ENCODE measurements around the gene ZSCAN10. TPM values are rescaled to one million over a fixed set of nuclear protein-coding genes. Genes with fewer than 3 reads are reported as not detected.

ZSCAN10 gene
- total RNA-seq, 1 donor from 2014 or later = 0.74 TPM

DNA sequence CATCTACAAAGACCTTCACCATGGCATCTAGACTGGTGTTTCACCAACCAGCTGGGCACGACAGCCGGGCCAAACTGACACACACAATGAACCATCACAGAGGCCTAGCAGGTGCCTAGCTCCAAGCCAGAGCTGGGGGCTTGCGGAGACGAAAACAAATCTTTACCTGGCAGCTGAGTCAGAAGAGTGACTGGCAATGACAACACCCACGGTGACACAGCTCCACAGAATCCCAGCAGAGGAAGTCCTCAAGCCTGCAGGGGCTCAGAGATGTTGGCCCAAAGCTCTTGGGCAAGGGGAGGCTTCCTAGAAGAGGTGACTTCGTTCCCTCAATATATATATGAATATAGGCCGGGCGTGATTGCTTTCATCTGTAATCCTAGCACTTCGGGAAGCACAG, 47.6 kb downstream of the ZSCAN10 start:
- Mint-ChIP-seq H3K4me3 (ENCODE audit: unreplicated experiment) (no peak overlapping the region), H3K27ac (ENCODE audit: unreplicated experiment) (no peak overlapping the region), H3K4me1 (ENCODE audit: low read depth, unreplicated experiment) (no peaks in the 10 kb centered on the region), H3K27me3 (ENCODE audit: unreplicated experiment) (peaks cover 14% of the 10 kb centered on the region), H3K9me3 (ENCODE audit: unreplicated experiment) (peaks cover 4% of the 10 kb centered on the region), H3K36me3 (ENCODE audit: unreplicated experiment) (peaks cover 6% of the 10 kb centered on the region)
- TF ChIP-seq, protein P1, sequence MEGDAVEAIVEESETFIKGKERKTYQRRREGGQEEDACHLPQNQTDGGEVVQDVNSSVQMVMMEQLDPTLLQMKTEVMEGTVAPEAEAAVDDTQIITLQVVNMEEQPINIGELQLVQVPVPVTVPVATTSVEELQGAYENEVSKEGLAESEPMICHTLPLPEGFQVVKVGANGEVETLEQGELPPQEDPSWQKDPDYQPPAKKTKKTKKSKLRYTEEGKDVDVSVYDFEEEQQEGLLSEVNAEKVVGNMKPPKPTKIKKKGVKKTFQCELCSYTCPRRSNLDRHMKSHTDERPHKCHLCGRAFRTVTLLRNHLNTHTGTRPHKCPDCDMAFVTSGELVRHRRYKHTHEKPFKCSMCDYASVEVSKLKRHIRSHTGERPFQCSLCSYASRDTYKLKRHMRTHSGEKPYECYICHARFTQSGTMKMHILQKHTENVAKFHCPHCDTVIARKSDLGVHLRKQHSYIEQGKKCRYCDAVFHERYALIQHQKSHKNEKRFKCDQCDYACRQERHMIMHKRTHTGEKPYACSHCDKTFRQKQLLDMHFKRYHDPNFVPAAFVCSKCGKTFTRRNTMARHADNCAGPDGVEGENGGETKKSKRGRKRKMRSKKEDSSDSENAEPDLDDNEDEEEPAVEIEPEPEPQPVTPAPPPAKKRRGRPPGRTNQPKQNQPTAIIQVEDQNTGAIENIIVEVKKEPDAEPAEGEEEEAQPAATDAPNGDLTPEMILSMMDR (IDR thresholded peaks at IDR 0.05; ENCODE audit: partially characterized antibody, unreplicated experiment) = no peak
- no peak for DNase-seq

DNA sequence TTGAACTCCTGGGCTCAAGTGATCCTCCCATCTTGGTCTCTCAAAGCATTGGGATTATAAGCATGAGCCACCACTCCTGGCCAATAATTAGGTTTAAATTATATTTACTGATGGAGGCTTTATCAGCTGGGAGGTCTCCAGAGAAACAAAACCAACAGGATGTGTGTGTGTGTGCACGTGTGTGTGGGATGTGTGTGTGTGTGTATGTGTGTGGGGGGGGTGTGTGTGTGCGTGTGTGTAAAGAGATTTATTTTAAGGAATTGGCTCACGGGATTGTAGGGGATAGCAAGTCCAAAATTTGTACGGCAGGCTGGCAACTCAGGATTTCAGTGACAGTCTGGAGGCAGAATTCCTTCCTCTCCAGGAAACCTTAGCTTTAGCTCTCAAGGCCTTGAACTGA, 48.1 kb downstream of the ZSCAN10 start:
- Mint-ChIP-seq H3K27me3 (ENCODE audit: unreplicated experiment) (peaks cover 14% of the 10 kb centered on the region), H3K9me3 (ENCODE audit: unreplicated experiment) (peaks cover 4% of the 10 kb centered on the region), H3K4me3 (ENCODE audit: unreplicated experiment) (no peak overlapping the region), H3K4me1 (ENCODE audit: low read depth, unreplicated experiment) (no peaks in the 10 kb centered on the region), H3K27ac (ENCODE audit: unreplicated experiment) (no peak overlapping the region), H3K36me3 (ENCODE audit: unreplicated experiment) (peaks cover 6% of the 10 kb centered on the region)
- no peak for DNase-seq
- TF ChIP-seq, protein P1 (IDR thresholded peaks at IDR 0.05; ENCODE audit: partially characterized antibody, unreplicated experiment) = no peak

DNA sequence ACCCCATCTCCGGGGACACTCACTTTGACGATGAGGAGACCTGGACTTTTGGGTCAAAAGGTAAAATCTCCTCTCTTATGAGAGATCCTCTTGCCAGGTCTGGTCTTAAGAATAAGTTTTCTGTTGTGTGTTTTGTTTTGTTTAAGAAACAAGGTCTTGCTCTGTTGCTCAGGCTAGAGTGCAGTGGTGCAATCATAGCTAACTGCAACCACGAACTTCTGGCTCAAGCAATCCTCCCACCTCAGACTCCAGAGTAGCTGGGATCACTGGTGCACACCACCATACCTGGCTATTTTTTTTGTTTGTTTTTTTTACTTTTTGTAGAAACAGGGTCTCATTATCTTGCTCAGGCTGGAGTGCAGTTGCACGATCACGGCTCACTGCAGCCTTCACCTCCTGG, 48.6 kb downstream of the ZSCAN10 start:
- H3K4me1 Mint-ChIP-seq (ENCODE audit: low read depth, unreplicated experiment) = no peaks in the 10 kb centered on the region
- H3K27ac Mint-ChIP-seq (ENCODE audit: unreplicated experiment) = no peak overlapping the region
- DNase-seq = no peak
- H3K9me3 Mint-ChIP-seq (ENCODE audit: unreplicated experiment) = peaks cover 4% of the 10 kb centered on the region
- no peak overlapping the region for H3K4me3 Mint-ChIP-seq (ENCODE audit: unreplicated experiment)
- H3K36me3 Mint-ChIP-seq (ENCODE audit: unreplicated experiment) = peaks cover 6% of the 10 kb centered on the region
- TF ChIP-seq, protein P1 (IDR thresholded peaks at IDR 0.05; ENCODE audit: partially characterized antibody, unreplicated experiment) = no peak
- H3K27me3 Mint-ChIP-seq (ENCODE audit: unreplicated experiment) = peaks cover 14% of the 10 kb centered on the region

DNA sequence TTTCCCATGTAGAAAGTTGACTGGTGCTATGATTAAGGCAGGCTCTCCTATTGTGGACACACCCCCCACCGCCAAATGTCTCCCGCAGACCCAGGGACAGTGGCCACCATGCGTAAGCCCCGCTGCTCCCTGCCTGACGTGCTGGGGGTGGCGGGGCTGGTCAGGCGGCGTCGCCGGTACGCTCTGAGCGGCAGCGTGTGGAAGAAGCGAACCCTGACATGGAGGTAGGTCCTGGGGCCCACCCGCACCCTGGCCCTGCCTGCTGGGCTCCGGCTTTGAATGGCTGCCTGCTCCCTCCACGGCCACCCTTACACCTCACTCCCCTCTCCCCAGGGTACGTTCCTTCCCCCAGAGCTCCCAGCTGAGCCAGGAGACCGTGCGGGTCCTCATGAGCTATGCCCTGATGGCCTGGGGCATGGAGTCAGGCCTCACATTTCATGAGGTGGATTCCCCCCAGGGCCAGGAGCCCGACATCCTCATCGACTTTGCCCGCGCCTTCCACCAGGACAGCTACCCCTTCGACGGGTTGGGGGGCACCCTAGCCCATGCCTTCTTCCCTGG, 49.1 kb downstream of the ZSCAN10 start:
- no peak overlapping the region for H3K4me3 Mint-ChIP-seq (ENCODE audit: unreplicated experiment)
- no peak overlapping the region for H3K27ac Mint-ChIP-seq (ENCODE audit: unreplicated experiment)
- DNase-seq = no peak
- no peaks in the 10 kb centered on the region for H3K4me1 Mint-ChIP-seq (ENCODE audit: low read depth, unreplicated experiment)
- H3K36me3 Mint-ChIP-seq (ENCODE audit: unreplicated experiment) = peaks cover 6% of the 10 kb centered on the region
- peaks cover 16% of the 10 kb centered on the region for H3K27me3 Mint-ChIP-seq (ENCODE audit: unreplicated experiment)
- TF ChIP-seq, protein P1 (IDR thresholded peaks at IDR 0.05; ENCODE audit: partially characterized antibody, unreplicated experiment) = no peak
- H3K9me3 Mint-ChIP-seq (ENCODE audit: unreplicated experiment) = peaks cover 5% of the 10 kb centered on the region

DNA sequence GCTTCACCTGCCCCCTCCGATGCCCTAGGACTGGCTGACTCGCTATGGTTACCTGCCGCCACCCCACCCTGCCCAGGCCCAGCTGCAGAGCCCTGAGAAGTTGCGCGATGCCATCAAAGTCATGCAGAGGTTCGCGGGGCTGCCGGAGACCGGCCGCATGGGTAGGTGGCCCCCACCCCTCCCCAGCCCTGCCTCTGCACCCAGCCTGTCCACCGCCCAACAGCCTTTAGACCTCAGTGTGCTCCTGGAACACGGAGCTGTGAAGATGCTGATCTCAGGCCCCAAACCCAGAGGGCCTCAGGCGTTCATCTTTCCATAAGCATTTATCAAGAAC, 51.7 kb downstream of the ZSCAN10 start:
- peaks cover 6% of the 10 kb centered on the region for H3K36me3 Mint-ChIP-seq (ENCODE audit: unreplicated experiment)
- peaks cover 10% of the 10 kb centered on the region for H3K9me3 Mint-ChIP-seq (ENCODE audit: unreplicated experiment)
- H3K4me3 Mint-ChIP-seq (ENCODE audit: unreplicated experiment) = no peak overlapping the region
- TF ChIP-seq, protein P1 (IDR thresholded peaks at IDR 0.05; ENCODE audit: partially characterized antibody, unreplicated experiment) = no peak
- H3K4me1 Mint-ChIP-seq (ENCODE audit: low read depth, unreplicated experiment) = no peaks in the 10 kb centered on the region
- no peak overlapping the region for H3K27ac Mint-ChIP-seq (ENCODE audit: unreplicated experiment)
- DNase-seq = no peak
- H3K27me3 Mint-ChIP-seq (ENCODE audit: unreplicated experiment) = peaks cover 18% of the 10 kb centered on the region
